ENCODE data around the gene FLRT1. TPM values are rescaled to one million over a fixed set of nuclear protein-coding genes. Genes with fewer than 3 reads are reported as not detected.

The FLRT1 gene
- total RNA-seq, 1 experiment from 2014 or later, result 0.31 TPM

GRCh38 chr11:64053699-64054098, 18.0 kb downstream of the FLRT1 start:
- H3K18ac ChIP-seq (ENCODE audit: insufficient read length, low read depth, low read length), result no peak overlapping the region
- H2BK5ac ChIP-seq (ENCODE audit: insufficient read length, low read length), result no peak overlapping the region
- no peak overlapping the region for H2AK5ac ChIP-seq (ENCODE audit: insufficient read length, low read length)
- H4K91ac ChIP-seq (ENCODE audit: insufficient read length, low read depth, low read length), result no peak overlapping the region
- no peak overlapping the region for H2BK120ac ChIP-seq (ENCODE audit: low read depth, low read length, poor library complexity, severe bottlenecking)
- peaks cover 13% of the 10 kb centered on the region; the same call in 1 of the 2 replicates for H3K27me3 ChIP-seq (ENCODE audit: insufficient read depth, low read length)
- H3K79me1 ChIP-seq (ENCODE audit: insufficient read depth, low read depth, low read length, poor library complexity, severe bottlenecking), result no peaks in the 10 kb centered on the region
- Mint-ChIP-seq H3K27ac (peak overlapping the region in 1 of 3 experiments; percentile 39; a peak in 1 of 7 replicates), H3K36me3 (ENCODE audit: insufficient read depth in 1 of 3, low read depth in 3 of 3) (no peaks in the 10 kb centered on the region), H3K9me3 (no peaks in the 10 kb centered on the region; a peak in 1 of 5 replicates), H3K4me3 (peak overlapping the region in 1 of 2 experiments; percentile 5; a peak in 1 of 5 replicates), H3K27me3 (ENCODE audit: low read depth) (peaks cover 70% of the 10 kb centered on the region), H3K4me1 (peaks cover 29 to 33% of the 10 kb centered on the region in 2 experiments)
- H3K9me3 ChIP-seq (ENCODE audit: control insufficient read depth, low read depth, low read length), result no peaks in the 10 kb centered on the region
- TF ChIP-seq, protein P1, sequence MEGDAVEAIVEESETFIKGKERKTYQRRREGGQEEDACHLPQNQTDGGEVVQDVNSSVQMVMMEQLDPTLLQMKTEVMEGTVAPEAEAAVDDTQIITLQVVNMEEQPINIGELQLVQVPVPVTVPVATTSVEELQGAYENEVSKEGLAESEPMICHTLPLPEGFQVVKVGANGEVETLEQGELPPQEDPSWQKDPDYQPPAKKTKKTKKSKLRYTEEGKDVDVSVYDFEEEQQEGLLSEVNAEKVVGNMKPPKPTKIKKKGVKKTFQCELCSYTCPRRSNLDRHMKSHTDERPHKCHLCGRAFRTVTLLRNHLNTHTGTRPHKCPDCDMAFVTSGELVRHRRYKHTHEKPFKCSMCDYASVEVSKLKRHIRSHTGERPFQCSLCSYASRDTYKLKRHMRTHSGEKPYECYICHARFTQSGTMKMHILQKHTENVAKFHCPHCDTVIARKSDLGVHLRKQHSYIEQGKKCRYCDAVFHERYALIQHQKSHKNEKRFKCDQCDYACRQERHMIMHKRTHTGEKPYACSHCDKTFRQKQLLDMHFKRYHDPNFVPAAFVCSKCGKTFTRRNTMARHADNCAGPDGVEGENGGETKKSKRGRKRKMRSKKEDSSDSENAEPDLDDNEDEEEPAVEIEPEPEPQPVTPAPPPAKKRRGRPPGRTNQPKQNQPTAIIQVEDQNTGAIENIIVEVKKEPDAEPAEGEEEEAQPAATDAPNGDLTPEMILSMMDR (conservative IDR thresholded peaks at IDR 0.05), result no peak
- no peak overlapping the region for H3K23ac ChIP-seq (ENCODE audit: insufficient read length, low read depth, low read length)
- no peak overlapping the region; the same call in 1 of the 2 replicates for H3K14ac ChIP-seq (ENCODE audit: insufficient read depth, low read length)
- peaks cover 2% of the 10 kb centered on the region; the same call in 1 of the 2 replicates for H3K4me1 ChIP-seq (ENCODE audit: insufficient read depth, low read length)
- no peak overlapping the region for H4K8ac ChIP-seq (replicated peaks; ENCODE audit: insufficient read length, low read depth, low read length)
- H2AFZ ChIP-seq (ENCODE audit: low read length), result no peak overlapping the region
- no peak overlapping the region for H2BK12ac ChIP-seq (ENCODE audit: insufficient read length, low read depth, low read length)
- no peak overlapping the region for H3K27ac ChIP-seq (ENCODE audit: insufficient read length, low read depth, low read length)
- H4K20me1 ChIP-seq (ENCODE audit: control insufficient read depth, insufficient read depth, insufficient read length), result no peaks in the 10 kb centered on the region
- H3K4ac ChIP-seq (ENCODE audit: low read depth, low read length), result no peak overlapping the region
- H4K5ac ChIP-seq (ENCODE audit: insufficient read length, low read depth, low read length), result no peak overlapping the region
- no peak overlapping the region for H3T11ph ChIP-seq (ENCODE audit: low read length)
- no peaks in the 10 kb centered on the region for H3K23me2 ChIP-seq (ENCODE audit: insufficient read length, low read depth, low read length, poor library complexity, severe bottlenecking)
- no peak overlapping the region for H2BK15ac ChIP-seq (ENCODE audit: low read depth, low read length)
- DNase-seq, result peak; percentile 87
- H3K79me2 ChIP-seq (ENCODE audit: insufficient read depth, low read length), result no peaks in the 10 kb centered on the region
- H2BK20ac ChIP-seq (ENCODE audit: low read depth, low read length, poor library complexity, severe bottlenecking), result no peak overlapping the region
- H3K4me2 ChIP-seq (ENCODE audit: insufficient read depth, insufficient read length, low read length), result no peak overlapping the region
- no CpG with 5 or more reads among the region's 15 CpGs for WGBS (ENCODE audit: extremely low coverage, insufficient read length, low lambda C conversion rate)
- H3K56ac ChIP-seq (ENCODE audit: insufficient read length, low read depth, low read length), result no peak overlapping the region
- H3K9ac ChIP-seq (ENCODE audit: extremely low read depth, insufficient read length, low read length), result no peak overlapping the region

Data from H9 (cell line).